Panc1 (cell line): ENCODE results near the gene PXDN. TPM values are rescaled to one million over a fixed set of nuclear protein-coding genes. Genes with fewer than 3 reads are reported as not detected.
A peak's percentile ranks its signal among the peaks of the same experiment; 100 is the strongest.

Experiments
- ATAC-seq: fragments of 200-7000 bp; cut with Tn5 transposase; 2 replicates; pipeline ENCODE4 v1.9.1; 2020; ENCODE audit warnings: mild to moderate bottlenecking, moderate library complexity
- BruUV-seq: library from RNA; stranded (reverse); fragments of 400-500 nt; replicated peaks from 2 replicates; lab custom pipeline; 2021; lab: Mats Ljungman, UMichigan
- CTCF ChIA-PET: fragments of 300-600 bp; sonication (Branson Sonifier 250); formaldehyde crosslinking; loops from one replicate; lab custom pipeline; 2022; ENCODE audit warnings: antibody characterized with exemption; lab: Charles Lee
- POLR2A ChIA-PET: fragments of 300-600 bp; sonication (Branson Sonifier 250); formaldehyde crosslinking; loops from one replicate; lab custom pipeline; 2022; ENCODE audit warnings: antibody characterized with exemption; lab: Charles Lee
- DNase-seq: peaks from one replicate; pipeline ENCODE4 v3.0.0-alpha.2; 2010; ENCODE audit warnings: low read depth, low spot score
- H3K27ac ChIP-seq: 2 replicates; pipeline ENCODE4 v1.5.1; 2011; ENCODE audit warnings: mild to moderate bottlenecking, low read length, inconsistent platforms
- H3K27me3 ChIP-seq: fragments of 200-500 bp; sonication (Bioruptor generic); 2 replicates; pipeline ENCODE4 v1.6.0; 2014; ENCODE audit warnings: low read length, inconsistent platforms; ENCODE audit not compliant: control insufficient read depth, insufficient read depth
- H3K36me3 ChIP-seq: fragments of 200-500 bp; sonication (Bioruptor generic); 2 replicates; pipeline ENCODE4 v1.5.1; 2014; ENCODE audit warnings: inconsistent platforms, mild to moderate bottlenecking, low read length, moderate library complexity; ENCODE audit not compliant: control insufficient read depth, insufficient read depth
- H3K4me1 ChIP-seq: 2 replicates; pipeline ENCODE4 v1.5.1; 2011; ENCODE audit warnings: inconsistent platforms, mild to moderate bottlenecking, low read length, moderate library complexity; ENCODE audit not compliant: control insufficient read depth, insufficient read depth
- H3K4me3 ChIP-seq, 2 experiments: 2 replicates each; pipeline ENCODE4 v1.5.1; 2011 to 2012; ENCODE audit warnings: low read depth in 2 of 2, low read length in 2 of 2, mild to moderate bottlenecking in 2 of 2, inconsistent platforms in 1 of 2, moderate library complexity in 1 of 2
- H3K9me3 ChIP-seq: fragments of 200-500 bp; sonication (Bioruptor generic); 2 replicates; pipeline ENCODE4 v1.5.1; 2014; ENCODE audit warnings: low read depth, mild to moderate bottlenecking, inconsistent platforms, low read length, moderate library complexity; ENCODE audit not compliant: control insufficient read depth, insufficient read depth
- CTCF ChIP-seq: fragments of 450-650 bp; IDR thresholded peaks from 2 replicates; pipeline ENCODE4 v1.5.1; 2017; ENCODE audit warnings: mild to moderate bottlenecking
- POLR2AphosphoS5 ChIP-seq: IDR thresholded peaks from 2 replicates; pipeline ENCODE4 v1.6.1; 2012; ENCODE audit warnings: mild to moderate bottlenecking, low read depth, low read length, moderate library complexity
- REST ChIP-seq, 2 experiments: IDR thresholded peaks; 2 replicates each; pipeline ENCODE4 v1.6.1; 2011 to 2012; ENCODE audit warnings: low read depth in 2 of 2, control low read depth in 1 of 2, low read length in 1 of 2, mild to moderate bottlenecking in 1 of 2, moderate library complexity in 1 of 2; ENCODE audit not compliant: insufficient read depth in 1 of 2
- SIN3A ChIP-seq: IDR thresholded peaks from 2 replicates; pipeline ENCODE4 v1.6.1; 2012; ENCODE audit warnings: low read depth, mild to moderate bottlenecking, low read length, moderate library complexity, borderline replicate concordance; ENCODE audit not compliant: insufficient read depth
- TCF7L2 ChIP-seq: IDR thresholded peaks from 2 replicates; pipeline ENCODE4 v1.6.1; 2011; ENCODE audit warnings: mild to moderate bottlenecking, low read depth, low read length, inconsistent platforms
- in situ Hi-C: cut with HindIII; loops from 2 replicates; pipeline ENCODE4 v1.10.0; 2016; ENCODE audit warnings: low sequenced_read_pairs, low pct_unique_long_range_greater_than_20kb
- intact Hi-C: fragments of 100-400 bp; cut with micrococcal nuclease; formaldehyde crosslinking; loops from one replicate; pipeline ENCODE4 v1.10.0; 2022; ENCODE audit not compliant: unreplicated experiment
- total RNA-seq: library from RNA; stranded (reverse); gene quantifications from one replicate; pipeline ENCODE4 v1.2.1, GENCODE V29; 2021; ENCODE audit not compliant: unreplicated experiment

The PXDN gene
- total RNA-seq, 1 experiment from 2014 or later, result 2.5 TPM

GRCh38 chr2:1751767-1752725 lies 7.7 kb upstream of the PXDN start:
- Histone ChIP-seq H3K4me1 (peaks cover 16% of the 10 kb centered on the region), H3K4me3 (no peak overlapping the region), H3K27ac (peak overlapping the region; percentile 90), H3K9me3 (no peaks in the 10 kb centered on the region), H3K27me3 (no peaks in the 10 kb centered on the region), H3K36me3 (no peaks in the 10 kb centered on the region)
- CTCF ChIA-PET, result no interaction called here
- no TSS peak for BruUV-seq
- intact Hi-C loops (loop anchor here (5.0 kb wide), 1 partner anchor 200 kb away; no protein-coding TSS in a partner anchor), in situ Hi-C loops (no loop called here)
- TF ChIP-seq POLR2AphosphoS5 (no peak), CTCF (no peak), REST (IDR thresholded peaks at IDR 0.05; ENCODE audit: insufficient read depth in 1 of 2, low read depth in 2 of 2, low read length in 1 of 2) (no peak), TCF7L2 (no peak), SIN3A (no peak)
- DNase-seq (no peak), ATAC-seq (no peak)
- POLR2A ChIA-PET, result no interaction called here

GRCh38 chr2:1750933-1751766 lies 6.8 kb upstream of the PXDN start:
- TF ChIP-seq SIN3A (no peak), TCF7L2 (no peak), REST (IDR thresholded peaks at IDR 0.05; ENCODE audit: insufficient read depth in 1 of 2, low read depth in 2 of 2, low read length in 1 of 2) (no peak), POLR2AphosphoS5 (no peak), CTCF (peak; percentile 91)
- no TSS peak for BruUV-seq
- intact Hi-C loops, result loop anchor here (5.0 kb wide), 1 partner anchor 199 kb away; no protein-coding TSS in a partner anchor
- peak overlapping the region; percentile 90 for H3K27ac ChIP-seq
- ATAC-seq (peak; percentile 90), DNase-seq (no peak)
- ChIA-PET POLR2A (no interaction called here), CTCF (interaction anchor here (0.6 to 1.2 kb wide), 10 partner anchors 9 to 199 kb away, joined by 3 to 6 read pairs (median 4); no protein-coding TSS in a partner anchor)
- H3K36me3 ChIP-seq, result no peaks in the 10 kb centered on the region
- in situ Hi-C loops, result no loop called here
- no peaks in the 10 kb centered on the region for H3K9me3 ChIP-seq
- peaks cover 16% of the 10 kb centered on the region for H3K4me1 ChIP-seq
- no peaks in the 10 kb centered on the region for H3K27me3 ChIP-seq
- H3K4me3 ChIP-seq, result no peak overlapping the region
